Measurements from ENCODE around the gene LCT. TPM values are rescaled to one million over a fixed set of nuclear protein-coding genes. Genes with fewer than 3 reads are reported as not detected.

The LCT gene
- total RNA-seq, 1 donor from 2014 or later = not detected

DNA sequence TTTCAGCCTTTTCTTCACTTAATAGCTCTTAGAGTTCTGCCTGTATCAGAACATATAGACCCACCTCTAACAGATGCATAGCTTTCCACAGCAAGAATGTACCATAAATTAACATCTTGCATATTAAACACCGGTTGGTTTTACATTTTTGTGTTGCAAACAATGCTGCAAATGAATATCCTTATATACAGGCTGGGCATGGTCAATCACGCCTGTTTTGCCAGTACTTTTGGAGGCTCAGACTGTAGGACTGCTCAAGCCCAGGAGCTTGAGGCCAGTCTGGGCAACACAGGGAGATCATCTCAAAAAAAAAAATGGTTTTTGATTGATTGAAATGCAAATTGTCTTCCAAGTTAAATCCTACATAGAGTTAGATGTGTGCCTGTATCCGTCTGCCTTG, 1.5 kb upstream of the LCT start:
- Histone ChIP-seq H3K4me1 (peaks cover 16% of the 10 kb centered on the region), H3K4me3 (no peak overlapping the region), H3K9me3 (no peaks in the 10 kb centered on the region), H3K27ac (no peak overlapping the region), H3K36me3 (peaks cover 11% of the 10 kb centered on the region), H3K27me3 (ENCODE audit: low read depth) (no peaks in the 10 kb centered on the region)
- TF ChIP-seq, protein P1, sequence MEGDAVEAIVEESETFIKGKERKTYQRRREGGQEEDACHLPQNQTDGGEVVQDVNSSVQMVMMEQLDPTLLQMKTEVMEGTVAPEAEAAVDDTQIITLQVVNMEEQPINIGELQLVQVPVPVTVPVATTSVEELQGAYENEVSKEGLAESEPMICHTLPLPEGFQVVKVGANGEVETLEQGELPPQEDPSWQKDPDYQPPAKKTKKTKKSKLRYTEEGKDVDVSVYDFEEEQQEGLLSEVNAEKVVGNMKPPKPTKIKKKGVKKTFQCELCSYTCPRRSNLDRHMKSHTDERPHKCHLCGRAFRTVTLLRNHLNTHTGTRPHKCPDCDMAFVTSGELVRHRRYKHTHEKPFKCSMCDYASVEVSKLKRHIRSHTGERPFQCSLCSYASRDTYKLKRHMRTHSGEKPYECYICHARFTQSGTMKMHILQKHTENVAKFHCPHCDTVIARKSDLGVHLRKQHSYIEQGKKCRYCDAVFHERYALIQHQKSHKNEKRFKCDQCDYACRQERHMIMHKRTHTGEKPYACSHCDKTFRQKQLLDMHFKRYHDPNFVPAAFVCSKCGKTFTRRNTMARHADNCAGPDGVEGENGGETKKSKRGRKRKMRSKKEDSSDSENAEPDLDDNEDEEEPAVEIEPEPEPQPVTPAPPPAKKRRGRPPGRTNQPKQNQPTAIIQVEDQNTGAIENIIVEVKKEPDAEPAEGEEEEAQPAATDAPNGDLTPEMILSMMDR (IDR thresholded peaks at IDR 0.05) = no peak
- ATAC-seq = no peak
- intact Hi-C loops (cut with DNase I) = no loop called here
- no peak for DNase-seq

DNA sequence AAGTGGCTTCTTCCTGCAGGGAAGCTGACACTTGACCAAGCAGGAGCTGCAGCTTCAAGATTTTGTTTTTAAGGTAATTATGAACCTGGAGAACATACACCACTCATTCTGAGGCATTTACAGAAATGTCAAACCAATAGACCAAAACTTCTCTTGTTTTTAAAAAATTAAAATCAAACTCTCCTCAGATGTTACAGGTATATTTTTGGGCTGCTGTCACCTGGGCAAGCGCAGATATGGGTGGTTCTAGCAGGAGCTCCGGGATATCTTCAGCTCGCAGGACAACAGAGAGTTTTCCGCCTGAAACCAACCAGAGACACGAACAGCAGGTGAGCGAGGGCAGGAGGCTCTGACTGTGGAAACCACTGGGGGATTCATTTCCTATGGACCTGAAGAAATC, 4.1 kb downstream of the LCT start:
- no peaks in the 10 kb centered on the region for H3K4me1 ChIP-seq
- TF ChIP-seq, protein P1 (IDR thresholded peaks at IDR 0.05) = no peak
- H3K27ac ChIP-seq = no peak overlapping the region
- H3K27me3 ChIP-seq (ENCODE audit: low read depth) = no peaks in the 10 kb centered on the region
- no peak for DNase-seq
- no peak overlapping the region for H3K4me3 ChIP-seq
- H3K9me3 ChIP-seq = no peaks in the 10 kb centered on the region
- intact Hi-C loops (cut with DNase I) = no loop called here
- no peak for ATAC-seq
- no peaks in the 10 kb centered on the region for H3K36me3 ChIP-seq

DNA sequence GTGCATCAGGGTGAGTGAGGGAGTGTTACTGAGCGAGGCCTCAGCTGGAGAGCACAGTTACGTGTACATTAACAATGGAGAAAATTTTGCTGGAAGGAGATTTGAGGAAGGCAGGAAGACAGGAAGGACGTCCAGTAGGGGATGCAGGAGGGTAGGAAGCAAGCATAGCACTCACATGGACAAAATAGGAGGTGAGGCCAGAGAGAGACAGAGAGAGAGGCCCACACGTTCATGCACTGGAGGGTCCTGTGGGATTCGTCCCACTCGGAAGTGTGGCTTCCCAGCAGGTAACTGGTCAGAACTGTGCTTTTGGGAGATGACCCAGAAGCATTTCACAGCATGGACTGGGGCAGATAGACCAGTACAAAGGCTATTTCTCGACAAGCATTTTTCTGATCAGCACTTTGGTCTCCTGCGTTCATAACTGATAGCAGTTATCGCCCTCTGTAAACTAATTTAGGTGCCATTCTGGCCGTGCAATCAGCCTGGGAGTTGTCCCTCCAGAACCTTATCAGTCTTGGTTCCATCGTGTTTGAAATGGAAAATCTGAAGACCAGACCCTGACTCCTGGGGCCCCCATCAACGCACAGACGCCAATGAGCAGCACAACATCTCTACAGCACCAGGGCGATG, 5.7 kb downstream of the LCT start:
- intact Hi-C loops (cut with DNase I) = no loop called here
- DNase-seq (no peak), ATAC-seq (no peak)
- H3K27ac ChIP-seq = no peak overlapping the region
- H3K9me3 ChIP-seq = no peaks in the 10 kb centered on the region
- H3K4me1 ChIP-seq = no peaks in the 10 kb centered on the region
- H3K36me3 ChIP-seq = no peaks in the 10 kb centered on the region
- H3K27me3 ChIP-seq (ENCODE audit: low read depth) = no peaks in the 10 kb centered on the region
- H3K4me3 ChIP-seq = no peak overlapping the region
- TF ChIP-seq, protein P1 (IDR thresholded peaks at IDR 0.05) = no peak

DNA sequence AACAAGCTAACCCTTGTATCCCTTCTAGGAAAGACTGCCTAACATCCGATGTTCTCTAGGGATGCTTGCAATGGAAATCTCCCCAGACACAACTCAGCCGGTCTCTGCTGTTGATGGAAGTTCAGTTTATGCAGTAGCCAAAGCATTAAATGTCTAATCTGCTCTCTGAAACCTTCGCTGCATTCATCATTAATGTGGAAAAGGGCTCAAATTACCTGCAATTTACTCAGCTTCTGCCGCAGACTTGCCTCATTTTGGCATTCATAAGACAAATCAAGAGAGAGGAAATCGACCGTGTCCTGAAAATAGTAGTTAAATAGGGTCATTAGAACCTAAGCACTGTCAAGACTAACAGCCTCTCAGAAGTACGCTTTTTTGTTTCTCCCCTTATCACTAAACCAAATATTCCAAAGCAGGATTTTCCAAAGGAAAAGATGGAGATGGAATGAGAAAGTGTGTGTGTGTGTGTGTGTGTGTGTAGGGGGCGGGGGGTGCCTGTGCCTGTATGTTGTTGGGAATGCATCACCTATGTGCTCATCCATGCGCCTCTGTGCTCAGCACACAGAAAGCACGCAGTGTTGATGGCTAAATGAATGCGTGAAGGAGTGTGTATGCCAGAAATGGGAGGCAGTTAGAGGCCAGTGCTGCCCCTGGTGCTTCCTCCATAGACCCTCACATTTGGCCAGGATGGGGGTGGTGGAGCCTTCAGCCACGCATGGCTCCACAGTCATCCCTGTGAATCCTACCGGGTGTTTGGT, 7.4 kb downstream of the LCT start:
- Histone ChIP-seq H3K27ac (no peak overlapping the region), H3K36me3 (no peaks in the 10 kb centered on the region), H3K4me3 (no peak overlapping the region), H3K27me3 (ENCODE audit: low read depth) (no peaks in the 10 kb centered on the region), H3K9me3 (no peaks in the 10 kb centered on the region), H3K4me1 (no peaks in the 10 kb centered on the region)
- ATAC-seq = no peak
- TF ChIP-seq, protein P1 (IDR thresholded peaks at IDR 0.05) = no peak
- intact Hi-C loops (cut with DNase I) = no loop called here
- DNase-seq = no peak

DNA sequence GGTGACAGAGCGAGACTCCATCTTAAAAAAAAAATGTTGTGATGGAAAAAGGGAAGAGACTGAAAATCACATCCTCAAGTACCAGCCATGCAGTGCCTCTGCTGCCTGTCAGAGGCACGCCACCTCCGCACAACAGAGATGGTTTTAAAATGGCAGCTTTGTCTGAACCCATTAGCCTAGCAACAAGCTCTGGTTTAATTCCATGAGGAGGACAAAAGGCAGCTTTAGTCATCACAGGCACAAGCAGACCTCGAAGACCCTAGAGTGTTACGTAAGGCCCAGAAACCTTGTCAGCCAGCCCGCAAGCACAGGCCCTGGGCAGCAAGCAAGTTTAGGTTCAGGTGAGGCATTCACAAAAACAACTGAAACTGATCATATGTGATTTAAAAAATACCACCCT, 10.4 kb downstream of the LCT start:
- no peaks in the 10 kb centered on the region for H3K36me3 ChIP-seq
- intact Hi-C loops (cut with DNase I) = no loop called here
- H3K9me3 ChIP-seq = peaks cover 6% of the 10 kb centered on the region
- H3K4me1 ChIP-seq = no peaks in the 10 kb centered on the region
- no peak overlapping the region for H3K4me3 ChIP-seq
- H3K27me3 ChIP-seq (ENCODE audit: low read depth) = no peaks in the 10 kb centered on the region
- H3K27ac ChIP-seq = peak overlapping the region; percentile 47
- DNase-seq (no peak), ATAC-seq (no peak)
- TF ChIP-seq, protein P1 (IDR thresholded peaks at IDR 0.05) = no peak

All from lower lobe of right lung (tissue), 2 donors.